T-helper 2 cell treated with Interferon-gamma antibody and Interleukin-4, amounts not matched to agents 100 ng/mL and 5 ng/mL, for 36 hours (primary cell): Measurements from ENCODE around the gene ESPNL. TPM values are rescaled to one million over a fixed set of nuclear protein-coding genes. Genes with fewer than 3 reads are reported as not detected.

Experiments
- intact Hi-C: fragments of 100-400 bp; cut with micrococcal nuclease; formaldehyde crosslinking; loops from one replicate; pipeline ENCODE4 v1.15.1; 2023
- total RNA-seq: library from RNA; stranded (reverse); gene quantifications from 2 replicates; pipeline ENCODE4 v1.2.3, GENCODE V29; 2022

The ESPNL gene
- total RNA-seq, 1 donor from 2014 or later = 0.05 TPM

DNA sequence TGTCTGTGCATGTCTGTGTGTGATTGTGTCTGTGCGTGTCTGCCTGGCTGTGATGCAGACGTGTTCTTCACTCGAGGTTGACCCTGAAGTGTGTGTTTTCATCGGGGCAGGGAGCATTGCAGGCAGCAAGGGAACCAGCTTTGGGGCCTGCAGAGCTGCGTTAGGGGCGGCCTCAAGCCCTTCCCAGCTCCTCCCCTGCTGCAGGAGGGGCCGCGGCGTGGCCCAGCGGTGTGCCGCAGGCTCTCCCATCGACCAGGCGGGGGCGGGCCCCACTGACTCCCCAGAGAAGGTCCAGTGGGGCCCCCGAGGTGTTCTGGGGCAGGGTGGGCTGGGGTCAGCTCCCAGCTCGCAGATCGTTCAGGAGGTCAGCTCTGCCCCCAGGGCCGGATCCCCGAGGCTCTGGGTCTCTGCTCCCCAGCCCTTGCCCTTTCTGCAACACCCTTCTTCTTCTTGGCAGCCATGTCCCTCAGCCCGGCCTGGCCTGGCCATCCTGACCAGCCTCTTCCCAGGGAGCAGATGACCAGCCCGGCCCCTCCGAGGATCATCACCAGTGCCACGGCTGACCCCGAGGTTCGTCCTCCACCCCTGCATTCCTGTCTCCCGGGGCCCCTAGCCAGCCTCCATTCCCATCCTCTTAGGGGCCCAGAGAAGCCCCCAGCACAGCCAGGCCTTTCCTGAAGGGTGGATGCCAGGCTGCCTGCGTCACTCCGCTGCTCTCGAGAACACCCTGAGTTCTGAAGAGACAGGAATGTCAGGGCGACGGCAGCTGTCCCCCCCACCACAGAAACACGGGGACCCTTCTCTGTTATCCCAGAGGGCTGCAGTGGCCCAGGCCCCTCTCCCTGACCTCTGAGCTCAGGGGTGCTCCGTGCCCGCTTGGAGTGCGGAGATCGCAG, 27.3 kb downstream of the ESPNL start:
- intact Hi-C loops = no loop called here

DNA sequence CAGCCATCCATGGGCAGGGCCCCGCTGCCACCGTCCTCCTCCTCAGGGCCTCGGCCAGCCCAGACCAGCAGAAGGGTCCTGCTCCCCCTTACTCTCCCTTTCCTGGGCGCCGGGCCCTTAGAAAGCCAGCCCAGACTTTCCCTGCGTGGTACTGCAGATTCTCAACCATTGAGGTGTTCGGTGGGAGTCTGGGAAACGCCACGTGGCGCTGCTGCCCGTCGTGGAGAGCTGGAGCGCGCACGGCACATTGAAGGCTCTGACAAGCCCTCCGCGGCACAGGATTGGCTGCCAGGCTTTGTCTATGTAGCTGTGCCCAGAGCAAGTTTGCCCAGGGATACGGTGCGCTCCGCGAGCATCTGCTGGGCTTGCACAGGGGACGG, 27.9 kb downstream of the ESPNL start:
- intact Hi-C loops = no loop called here

DNA sequence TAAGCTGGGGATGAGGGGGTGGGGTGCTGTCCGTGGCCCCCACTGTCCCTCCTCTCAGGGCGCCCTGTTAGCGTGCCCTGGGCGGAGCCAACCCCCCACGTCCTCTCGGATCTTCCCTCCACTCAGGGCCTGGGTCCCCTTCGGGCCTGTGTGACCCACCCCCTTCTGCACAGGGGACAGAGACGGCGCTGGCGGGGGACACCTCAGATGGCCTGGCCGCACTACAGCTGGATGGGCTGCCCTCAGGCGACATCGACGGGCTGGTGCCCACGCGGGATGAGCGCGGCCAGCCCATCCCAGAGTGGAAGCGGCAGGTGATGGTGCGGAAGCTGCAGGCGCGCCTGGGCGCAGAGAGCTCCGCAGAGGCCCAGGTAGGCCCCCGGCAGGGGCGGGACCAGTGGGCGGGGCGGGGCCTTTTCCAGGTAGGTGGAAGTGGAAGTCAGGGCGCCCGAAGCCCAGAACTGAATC, 28.4 kb downstream of the ESPNL start:
- intact Hi-C loops = no loop called here

DNA sequence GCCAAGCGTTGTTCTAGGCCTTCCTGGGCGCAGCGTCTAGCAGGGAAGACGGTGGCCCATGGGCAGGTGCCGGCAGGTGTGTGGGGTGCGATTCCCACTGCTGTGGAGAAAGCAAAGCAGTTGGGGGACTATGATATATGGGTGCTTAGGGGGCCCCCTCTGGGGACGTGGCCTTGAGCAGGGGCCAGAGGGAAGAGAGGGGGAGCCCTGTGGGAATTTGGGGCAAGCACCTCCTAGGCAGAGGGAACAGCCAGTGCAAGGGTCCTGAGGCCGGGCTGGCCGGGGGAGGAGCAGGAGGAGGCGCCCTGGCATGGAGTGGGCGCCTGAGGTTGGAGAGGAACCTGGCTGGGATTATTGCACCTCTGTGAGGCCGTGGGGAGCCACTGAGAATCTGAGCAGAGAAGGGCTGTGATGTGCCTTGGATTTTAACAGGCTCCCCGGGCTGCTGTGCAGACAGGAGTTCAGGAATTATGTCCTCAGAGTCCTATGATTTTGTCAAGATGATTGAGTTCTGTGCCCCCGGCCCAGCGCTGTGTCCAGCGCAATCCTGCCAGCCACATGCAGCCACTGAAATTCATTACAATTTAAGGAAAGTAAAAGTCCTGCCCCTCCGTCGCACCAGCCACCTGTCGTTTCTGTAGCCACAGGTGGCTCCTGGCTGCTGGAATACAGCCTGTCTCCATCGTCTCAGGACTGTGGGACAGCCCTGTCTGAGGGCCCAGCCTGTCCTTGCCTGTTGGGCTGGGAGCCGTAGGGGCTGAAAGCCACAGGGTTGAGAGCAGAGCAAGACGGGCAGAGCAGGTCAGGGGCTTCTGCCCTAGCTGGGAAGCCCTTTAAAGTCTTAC, 29.2 kb downstream of the ESPNL start:
- intact Hi-C loops = no loop called here

DNA sequence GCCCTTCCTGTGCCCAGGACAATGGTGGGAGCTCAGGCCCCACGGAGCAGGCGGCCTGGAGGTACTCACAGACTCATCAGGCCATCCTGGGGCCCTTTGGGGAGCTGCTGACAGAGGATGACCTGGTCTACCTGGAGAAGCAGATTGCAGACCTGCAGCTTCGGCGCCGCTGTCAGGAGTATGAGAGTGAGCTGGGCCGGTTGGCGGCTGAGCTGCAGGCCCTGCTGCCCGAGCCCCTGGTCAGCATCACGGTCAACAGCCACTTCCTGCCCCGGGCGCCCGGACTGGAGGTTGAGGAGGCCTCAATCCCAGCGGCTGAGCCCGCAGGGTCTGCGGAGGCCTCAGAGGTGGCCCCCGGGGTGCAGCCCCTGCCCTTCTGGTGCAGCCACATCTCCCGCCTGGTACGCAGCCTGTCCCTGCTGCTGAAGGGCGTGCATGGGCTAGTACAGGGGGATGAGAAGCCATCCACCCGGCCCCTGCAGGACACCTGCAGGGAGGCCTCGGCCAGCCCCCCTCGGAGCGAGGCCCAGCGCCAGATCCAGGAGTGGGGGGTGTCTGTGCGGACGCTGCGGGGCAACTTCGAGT, 30.1 kb downstream of the ESPNL start:
- intact Hi-C loops = no loop called here

DNA sequence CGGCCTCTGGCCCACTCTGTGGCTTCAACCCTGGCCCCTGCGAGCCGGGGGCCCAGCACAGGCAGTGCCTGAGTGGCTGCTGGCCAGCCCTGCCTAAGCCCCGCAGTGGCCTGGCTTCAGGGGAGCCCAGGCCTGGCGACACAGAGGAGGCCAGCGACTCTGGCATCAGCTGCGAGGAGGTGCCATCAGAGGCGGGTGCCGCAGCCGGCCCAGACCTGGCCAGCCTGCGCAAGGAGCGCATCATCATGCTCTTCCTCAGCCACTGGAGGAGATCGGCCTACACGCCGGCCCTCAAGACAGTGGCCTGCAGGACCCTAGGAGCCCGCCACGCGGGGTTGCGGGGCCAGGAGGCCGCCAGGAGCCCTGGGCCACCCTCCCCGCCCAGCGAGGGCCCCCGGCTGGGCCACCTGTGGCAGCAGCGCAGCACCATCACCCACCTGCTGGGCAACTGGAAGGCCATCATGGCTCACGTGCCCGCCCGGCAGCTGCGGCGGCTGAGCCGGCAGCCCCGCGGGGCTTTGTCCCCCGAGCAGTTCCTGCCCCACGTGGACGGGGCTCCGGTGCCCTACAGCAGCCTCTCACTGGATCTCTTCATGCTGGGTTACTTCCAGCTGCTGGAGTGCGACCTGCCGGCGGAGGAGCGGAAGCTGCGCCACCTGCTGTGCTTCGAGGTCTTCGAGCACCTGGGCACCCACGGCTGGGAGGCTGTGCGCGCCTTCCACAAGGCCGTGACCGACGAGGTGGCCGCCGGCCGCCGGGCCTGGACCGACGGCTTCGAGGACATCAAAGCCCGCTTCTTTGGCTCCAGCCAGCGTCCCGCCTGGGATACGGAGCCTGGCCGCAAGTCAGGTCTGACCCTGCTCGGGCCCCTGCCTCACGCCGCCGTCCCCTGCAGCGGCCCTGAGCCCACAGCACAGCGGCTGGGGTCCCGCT, 30.8 kb downstream of the ESPNL start:
- intact Hi-C loops = no loop called here

DNA sequence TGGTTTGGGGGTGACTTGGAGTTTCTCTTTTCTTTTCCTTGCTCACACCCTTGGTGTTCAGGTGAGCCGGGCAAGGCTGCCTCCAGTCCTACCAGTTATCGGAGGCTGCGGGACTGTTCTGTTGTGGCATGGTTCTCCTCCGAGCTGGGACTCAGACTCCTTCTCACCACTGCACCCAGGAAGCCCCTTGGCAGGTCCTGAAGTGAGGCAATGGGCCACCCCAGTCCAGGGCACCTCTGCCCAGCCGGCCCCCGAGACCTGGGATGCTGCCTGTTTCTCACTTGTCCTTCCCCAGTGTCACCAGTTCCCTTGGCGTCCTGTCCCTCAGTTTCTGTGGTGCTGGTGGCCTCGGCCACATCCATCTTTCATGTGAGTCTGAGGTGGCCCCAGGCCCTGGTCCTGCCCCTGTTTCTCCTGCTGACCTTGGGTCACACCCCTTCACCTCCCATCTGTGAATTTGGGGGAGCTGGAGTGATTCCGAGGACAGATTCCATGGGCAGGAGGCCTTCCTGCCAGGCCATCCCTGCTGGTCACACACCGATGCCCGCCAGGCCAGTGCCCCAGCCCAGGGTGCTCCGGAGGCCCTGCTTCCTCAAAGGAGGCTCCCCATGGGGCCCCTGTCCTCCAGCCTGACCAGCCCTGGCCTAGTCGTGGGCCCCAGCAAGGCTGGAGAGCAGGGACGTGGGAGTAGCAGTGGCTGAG, 31.8 kb downstream of the ESPNL start:
- intact Hi-C loops = no loop called here

DNA sequence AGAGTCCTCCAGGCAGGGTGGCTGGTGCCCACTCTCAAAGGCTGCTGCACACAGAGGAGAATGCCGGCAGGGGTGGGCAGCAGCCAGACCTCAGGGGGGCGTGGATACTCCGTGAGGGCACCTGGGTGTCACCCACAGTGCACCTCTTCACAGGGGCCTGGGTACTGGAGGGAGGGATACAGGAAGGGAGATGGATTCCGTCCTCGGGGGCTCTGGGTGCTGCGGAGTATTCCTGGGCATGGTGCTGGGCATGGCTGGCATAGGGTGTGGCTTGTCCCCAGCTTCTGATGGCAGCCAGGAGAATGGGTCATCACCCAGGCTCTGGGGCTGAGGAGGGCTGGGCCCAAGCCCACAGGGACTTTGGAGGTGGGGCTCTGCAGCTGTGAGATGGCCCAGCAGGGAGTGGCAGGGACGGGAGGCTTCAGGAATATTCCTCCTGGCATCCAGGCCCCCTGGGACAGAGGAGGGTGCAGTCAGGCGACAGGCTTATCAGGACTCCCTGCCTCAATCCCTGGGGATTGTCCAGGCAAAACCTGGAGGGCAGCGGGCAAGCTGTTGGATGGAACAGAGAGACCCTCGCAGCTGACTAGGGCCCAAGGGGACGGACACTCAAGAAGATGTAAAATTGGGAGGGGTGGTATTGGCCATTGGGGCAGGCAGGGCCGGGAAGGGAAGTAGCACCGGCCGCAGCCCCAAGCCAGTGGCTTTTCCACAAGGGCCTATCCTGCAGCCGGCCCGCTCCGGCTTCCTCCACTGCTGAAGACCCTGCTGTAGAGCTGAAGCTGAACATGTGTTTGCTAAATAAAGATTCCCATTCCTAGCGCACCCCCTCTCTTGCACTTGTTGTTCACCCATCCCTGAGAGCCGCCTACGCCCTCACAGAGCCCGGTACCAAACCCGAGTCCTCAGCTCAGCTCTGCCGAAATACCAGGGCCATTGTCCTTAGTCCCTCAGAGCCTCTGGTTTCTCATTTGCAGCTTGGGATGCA, 32.6 kb downstream of the ESPNL start:
- intact Hi-C loops = no loop called here

DNA sequence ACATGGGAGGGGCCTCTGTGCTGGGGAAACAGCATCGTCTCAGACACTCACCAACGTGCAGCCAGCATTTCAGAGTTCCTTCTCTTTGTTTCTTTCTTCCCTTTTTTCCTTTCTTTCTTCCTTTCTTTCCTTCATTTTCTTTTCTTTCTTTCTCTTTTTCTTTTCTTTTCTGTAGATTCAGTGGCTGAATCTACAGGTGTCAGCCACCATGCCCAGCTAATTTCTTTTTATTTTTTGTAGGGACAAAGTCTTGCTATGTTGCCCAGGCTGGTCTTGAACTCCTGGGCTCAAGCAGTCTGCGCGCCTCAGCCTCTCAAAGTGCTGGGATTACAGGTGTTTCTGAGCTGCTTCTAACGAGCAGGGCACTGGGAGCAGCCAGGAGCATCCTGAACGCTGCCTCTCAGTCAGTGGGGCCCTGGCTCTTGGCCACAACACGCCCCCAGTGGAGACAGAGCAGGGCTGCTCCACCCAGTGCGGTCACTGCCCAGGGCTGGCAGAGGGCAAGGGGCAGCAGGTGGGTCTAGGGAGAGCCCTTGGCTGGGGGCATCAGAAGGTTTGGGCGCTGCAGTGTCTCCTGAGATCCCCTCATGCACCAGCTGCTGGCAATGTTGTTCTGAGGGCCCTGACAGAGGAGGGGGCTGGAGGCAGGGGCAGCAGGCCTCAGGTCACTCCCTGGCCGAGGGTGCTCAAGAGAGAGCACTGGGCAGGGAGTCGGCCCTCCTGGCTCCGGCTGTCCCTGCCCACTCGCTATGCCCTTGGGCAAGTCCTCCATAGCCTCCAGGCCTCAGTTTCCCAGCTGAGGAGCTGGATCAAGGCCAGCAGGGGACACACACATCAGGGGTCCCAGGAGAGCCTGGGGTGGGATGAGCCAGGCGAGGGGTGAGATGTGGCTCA, 33.6 kb downstream of the ESPNL start:
- intact Hi-C loops = no loop called here

DNA sequence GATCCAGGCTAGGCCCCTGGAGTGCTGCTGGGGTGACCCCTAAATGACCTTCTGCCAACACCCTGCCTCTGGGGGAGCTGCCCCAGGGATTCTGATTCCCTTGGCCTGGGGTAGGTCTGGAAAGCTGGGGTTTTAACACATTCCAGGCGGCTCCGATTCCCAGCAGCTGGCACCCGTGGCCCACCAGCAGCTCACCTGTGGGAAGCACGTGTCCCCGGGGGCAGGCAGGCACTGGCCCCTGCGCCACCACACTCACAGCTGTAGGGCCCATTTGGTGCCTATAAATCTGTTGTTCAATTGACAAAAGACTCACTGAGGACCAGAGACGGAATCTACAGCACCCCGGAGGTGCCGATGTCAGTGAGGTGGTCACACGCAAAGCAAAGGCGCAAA, 34.2 kb downstream of the ESPNL start:
- intact Hi-C loops = no loop called here

DNA sequence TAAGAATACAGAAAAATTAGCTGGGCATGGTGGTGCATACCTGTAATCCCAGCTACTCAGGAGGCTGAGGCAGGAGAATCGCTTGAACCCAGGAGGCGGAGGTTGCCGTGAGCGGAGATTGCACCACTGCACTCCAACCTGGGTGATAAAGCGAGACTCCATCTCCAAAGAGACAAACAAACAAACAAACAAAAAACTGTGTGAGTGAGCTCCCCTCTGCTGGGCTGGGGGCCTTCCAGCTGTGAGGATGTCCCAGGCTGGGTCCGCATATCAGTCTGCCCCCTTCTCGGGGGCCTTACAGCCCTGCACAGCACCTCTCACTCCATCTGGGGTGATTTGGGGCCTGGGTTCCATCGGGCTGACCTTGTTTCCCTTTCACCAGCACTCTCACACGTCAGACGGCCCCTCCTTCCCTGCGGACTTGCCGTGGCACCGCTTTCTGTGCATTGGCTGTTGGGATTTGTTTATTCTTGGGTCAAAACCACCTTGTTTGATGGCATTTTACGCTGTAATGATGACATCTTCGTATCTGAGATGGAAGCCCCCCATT, 35.5 kb downstream of the ESPNL start:
- intact Hi-C loops = no loop called here

DNA sequence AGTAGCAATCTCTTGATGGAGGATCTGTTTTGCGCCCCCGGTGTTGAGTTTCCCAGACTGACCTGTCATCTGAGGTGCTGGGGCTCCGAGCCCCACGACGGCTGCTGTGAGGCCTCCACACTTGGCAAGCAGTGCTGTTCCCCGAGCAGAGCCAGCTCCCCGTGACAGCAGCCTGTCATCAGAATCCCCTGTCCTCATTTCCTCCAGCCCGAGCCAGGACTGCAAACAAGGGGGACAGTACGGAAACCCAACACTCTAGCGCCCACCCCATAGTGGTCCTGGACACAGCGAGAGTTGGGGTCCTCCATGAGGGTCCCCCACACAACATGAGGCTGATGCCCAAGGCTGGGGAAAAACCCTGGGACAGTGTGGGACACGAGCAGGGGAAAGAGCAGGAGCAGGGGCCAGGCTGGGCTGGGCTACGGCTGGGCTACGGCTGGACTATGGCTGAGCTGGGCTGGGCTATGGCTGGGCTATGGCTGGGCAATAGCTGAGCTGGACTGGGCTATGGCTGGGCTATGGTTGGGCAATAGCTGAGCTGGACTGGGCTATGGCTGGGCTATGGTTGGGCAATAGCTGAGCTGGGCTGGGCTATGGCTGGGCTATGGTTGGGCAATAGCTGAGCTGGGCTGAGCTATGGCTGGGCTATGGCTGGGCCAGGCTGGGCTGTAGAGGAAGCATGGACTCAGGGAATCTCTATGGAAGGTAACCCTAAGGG, 36.8 kb downstream of the ESPNL start:
- intact Hi-C loops = no loop called here

DNA sequence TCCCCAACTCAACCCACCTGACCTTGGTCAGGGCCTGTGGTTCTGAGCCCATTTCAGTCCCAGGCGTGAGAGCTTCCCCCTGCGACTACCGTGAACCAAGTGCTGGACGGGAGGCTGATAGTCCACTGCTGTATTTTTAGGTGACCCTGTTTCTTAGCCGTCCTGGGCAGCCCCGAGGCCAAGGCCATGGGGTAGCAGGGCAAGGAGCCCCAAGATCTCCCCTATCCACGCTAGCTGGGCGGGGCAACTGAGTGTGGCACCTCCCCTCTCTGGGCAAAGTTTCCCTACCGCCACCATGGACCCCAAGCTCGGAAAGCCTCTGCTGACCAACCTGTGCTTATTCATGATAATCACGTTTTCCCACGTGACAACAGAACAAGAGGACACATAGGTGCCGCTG, 37.7 kb downstream of the ESPNL start:
- intact Hi-C loops = no loop called here

DNA sequence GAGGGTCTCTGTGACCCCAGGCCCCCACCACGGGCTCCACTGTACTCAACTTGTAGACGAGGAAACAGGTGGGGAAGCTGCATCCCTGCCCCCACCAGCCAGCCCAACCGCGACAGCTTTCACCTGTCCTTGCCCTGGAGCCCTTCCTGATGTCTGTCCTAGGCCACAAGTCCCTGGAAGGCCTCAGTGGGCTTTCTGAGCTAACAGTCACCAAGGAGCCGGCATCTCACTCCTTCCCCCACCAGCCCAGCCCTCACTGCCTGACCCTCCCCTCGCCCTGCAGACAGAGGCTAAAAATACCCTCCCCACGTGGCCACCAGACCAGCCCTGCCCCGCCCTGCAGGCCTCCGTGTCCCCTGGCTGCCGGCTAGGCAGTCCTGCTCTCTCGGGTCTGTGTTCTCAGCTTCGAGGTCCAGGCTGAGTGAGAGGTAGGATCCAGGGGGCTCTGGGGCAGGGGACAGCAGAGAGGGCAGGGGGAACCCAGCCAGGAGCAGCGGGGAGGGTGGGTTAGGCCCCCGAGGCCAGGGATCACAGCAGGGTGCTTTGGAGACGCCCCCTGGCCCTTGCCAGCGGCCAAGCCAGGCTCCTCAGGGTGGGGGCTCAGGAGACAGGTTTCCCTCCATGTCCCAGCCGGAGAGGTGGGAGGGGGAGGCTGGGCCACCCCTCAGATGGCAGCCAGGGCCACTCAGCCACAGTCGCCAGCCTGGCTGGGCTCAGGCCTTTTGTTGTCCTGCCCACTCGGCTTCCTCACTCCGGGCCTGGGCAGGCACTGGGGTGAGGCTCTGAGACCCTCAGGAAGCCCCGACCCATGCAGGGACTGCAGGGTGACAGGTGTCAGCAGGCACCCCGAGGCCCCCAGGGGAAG, 38.4 kb downstream of the ESPNL start, which contains the start of gene KLHL30:
Gene KLHL30 (plus strand): TSS at position 338 of the 865 bp plus-strand sequence. CDS start 2,087 bp downstream, outside the sequence.
- intact Hi-C loops = loop anchor here (1.0 kb wide), 1 partner anchor 280 kb away; no protein-coding TSS in a partner anchor

DNA sequence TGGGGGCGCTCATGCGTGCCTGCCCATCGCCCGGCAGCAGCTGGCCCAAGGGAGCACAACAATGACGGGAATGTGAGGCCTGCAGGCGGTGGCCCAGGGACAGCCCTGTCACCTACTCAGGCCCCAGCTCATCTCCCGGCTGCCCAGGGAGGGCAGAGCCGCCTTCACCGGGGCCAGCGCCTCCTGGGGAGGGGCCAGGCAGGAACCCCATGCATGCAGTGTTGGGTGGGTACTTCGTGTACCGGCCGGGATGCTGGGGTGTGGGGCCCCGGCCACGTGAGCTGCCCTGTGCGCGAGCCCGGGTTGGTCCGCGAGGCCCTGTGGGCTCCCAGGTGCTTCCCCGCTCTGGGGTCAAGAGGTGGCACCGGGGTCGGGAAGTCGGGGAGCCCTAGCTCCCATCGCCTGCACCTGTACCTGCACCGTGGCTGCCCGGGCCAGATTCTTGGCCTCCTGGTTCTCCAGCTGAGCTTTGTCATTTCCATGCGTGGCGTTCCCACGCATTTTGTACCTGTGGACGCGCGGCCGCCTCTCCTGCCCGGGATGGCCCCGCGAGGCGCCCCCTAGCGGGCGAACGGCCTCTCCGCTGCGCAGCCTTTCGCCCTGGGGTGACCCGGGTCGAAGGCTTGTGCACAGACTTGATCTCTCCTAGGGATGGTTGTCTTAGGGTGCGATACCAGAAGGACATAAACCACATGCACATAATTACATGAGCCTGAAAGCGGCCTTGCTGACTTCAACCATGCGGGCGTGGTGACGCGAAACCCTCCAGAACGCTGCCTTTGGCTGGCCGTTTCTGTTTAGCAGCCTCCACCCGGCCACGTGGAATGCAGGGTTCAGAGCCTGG, 39.3 kb downstream of the ESPNL start:
- intact Hi-C loops = loop anchor here (1.0 kb wide), 1 partner anchor 281 kb away; no protein-coding TSS in a partner anchor
